ENCODE data around the gene AADAC.

- no peak for TF ChIP-seq CTCF (IDR thresholded peaks at IDR 0.05; ENCODE audit: poor library complexity, severe bottlenecking)
- TF ChIP-seq RAD21 (conservative IDR thresholded peaks at IDR 0.05) = no peak
- no peak for TF ChIP-seq SMC3 (conservative IDR thresholded peaks at IDR 0.05; ENCODE audit: poor library complexity)
- TF ChIP-seq POLR2AphosphoS5 (IDR thresholded peaks at IDR 0.05) = no peak
- TF ChIP-seq EZH2 (IDR thresholded peaks at IDR 0.05; ENCODE audit: borderline replicate concordance, insufficient read depth, low read length, poor library complexity, severe bottlenecking) = no peak
Observed at GRCh38 chr3:151839313-151839631, 25.4 kb downstream of the AADAC start.
